Neutrophil (primary cell): ENCODE measurements around the gene TRIM6.

Experiments used
- H3K27ac ChIP-seq: fragments of 200-600 bp; sonication (generic); 2 replicates; pipeline ENCODE4 v1.5.1; 2016; ENCODE audit warnings: mild to moderate bottlenecking, moderate library complexity
- H3K27me3 ChIP-seq: fragments of 200-600 bp; sonication (generic); 2 replicates; pipeline ENCODE4 v1.6.0; 2016; ENCODE audit warnings: mild to moderate bottlenecking
- H3K36me3 ChIP-seq: fragments of 200-600 bp; sonication (generic); 2 replicates; pipeline ENCODE4 v1.5.1; 2017
- H3K4me1 ChIP-seq, 2 experiments: fragments of 200-600 bp in 1 of 2; sonication (generic) in 1 of 2; 1 replicate in 1 of 2; 2 replicates in 1 of 2; pipeline versions ENCODE4 v1.5.1 to v1.6.1; 2013 to 2016; ENCODE audit warnings: low read depth in 1 of 2, low read length in 1 of 2, mild to moderate bottlenecking in 1 of 2, moderate library complexity in 1 of 2; ENCODE audit not compliant: control insufficient read depth in 1 of 2, insufficient read depth in 1 of 2
- H3K4me3 ChIP-seq, 2 experiments: fragments of 200-600 bp in 1 of 2; sonication (generic) in 1 of 2; 1 replicate in 1 of 2; 2 replicates in 1 of 2; pipeline ENCODE4 v1.5.1; 2013 to 2016; ENCODE audit warnings: low read depth in 1 of 2, low read length in 1 of 2, mild to moderate bottlenecking in 1 of 2, moderate library complexity in 1 of 2
- H3K9me3 ChIP-seq: fragments of 200-600 bp; sonication (generic); 2 replicates; pipeline ENCODE4 v1.5.1; 2016
- TF ChIP-seq, protein P1 (sequence below): fragments of 200-600 bp; sonication (generic); IDR thresholded peaks from 2 replicates; pipeline ENCODE4 v1.5.1; 2016; ENCODE audit warnings: antibody characterized with exemption

The TRIM6 gene

DNA sequence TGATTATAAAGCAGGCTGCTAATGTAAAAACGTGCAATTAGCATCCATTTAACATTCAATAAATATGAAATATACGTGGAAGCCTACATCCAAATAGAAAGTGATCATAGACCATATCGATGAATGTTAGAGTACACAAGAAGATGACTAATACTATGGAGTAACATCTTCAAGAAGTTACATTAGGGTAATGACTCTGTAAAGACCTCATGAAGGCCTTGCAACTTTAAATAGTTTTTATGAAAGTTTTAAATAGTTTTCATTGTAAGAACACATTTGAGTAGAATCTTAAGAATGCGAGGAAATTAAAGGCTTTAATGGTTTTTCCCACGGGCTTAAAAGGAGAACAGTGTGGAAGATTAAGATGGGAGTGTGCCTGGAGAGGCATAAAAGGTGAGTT lies 29.8 kb downstream of the TRIM6 start:
- TF ChIP-seq, protein P1, sequence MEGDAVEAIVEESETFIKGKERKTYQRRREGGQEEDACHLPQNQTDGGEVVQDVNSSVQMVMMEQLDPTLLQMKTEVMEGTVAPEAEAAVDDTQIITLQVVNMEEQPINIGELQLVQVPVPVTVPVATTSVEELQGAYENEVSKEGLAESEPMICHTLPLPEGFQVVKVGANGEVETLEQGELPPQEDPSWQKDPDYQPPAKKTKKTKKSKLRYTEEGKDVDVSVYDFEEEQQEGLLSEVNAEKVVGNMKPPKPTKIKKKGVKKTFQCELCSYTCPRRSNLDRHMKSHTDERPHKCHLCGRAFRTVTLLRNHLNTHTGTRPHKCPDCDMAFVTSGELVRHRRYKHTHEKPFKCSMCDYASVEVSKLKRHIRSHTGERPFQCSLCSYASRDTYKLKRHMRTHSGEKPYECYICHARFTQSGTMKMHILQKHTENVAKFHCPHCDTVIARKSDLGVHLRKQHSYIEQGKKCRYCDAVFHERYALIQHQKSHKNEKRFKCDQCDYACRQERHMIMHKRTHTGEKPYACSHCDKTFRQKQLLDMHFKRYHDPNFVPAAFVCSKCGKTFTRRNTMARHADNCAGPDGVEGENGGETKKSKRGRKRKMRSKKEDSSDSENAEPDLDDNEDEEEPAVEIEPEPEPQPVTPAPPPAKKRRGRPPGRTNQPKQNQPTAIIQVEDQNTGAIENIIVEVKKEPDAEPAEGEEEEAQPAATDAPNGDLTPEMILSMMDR: no peak
- Histone ChIP-seq H3K4me1 (peaks cover 21 to 23% of the 10 kb centered on the region in 2 experiments), H3K27ac (no peak overlapping the region), H3K4me3 (no peak overlapping the region), H3K9me3 (no peaks in the 10 kb centered on the region), H3K27me3 (no peaks in the 10 kb centered on the region), H3K36me3 (no peaks in the 10 kb centered on the region)

DNA sequence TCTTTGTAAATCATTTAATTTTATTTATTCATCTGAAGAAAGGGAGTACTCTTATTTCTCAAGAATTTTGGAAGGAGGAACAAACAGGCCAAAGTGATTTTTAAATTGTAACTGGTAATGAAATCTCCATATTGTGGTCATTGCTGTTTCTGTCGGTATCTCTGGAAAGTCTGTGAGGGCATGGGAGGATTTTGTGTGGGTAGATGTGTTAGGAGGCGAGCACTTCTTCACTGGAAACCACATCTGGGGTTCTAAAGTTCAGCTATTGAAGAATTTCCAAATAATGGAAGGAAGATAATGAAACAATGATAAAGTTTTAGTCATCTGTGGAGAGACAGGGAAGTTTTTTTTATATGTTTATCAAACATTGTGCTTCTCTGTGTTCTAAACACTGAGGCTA lies 35.0 kb downstream of the TRIM6 start:
- Histone ChIP-seq H3K9me3 (no peaks in the 10 kb centered on the region), H3K27me3 (no peaks in the 10 kb centered on the region), H3K27ac (no peak overlapping the region), H3K4me3 (no peak overlapping the region), H3K36me3 (peaks cover 36% of the 10 kb centered on the region), H3K4me1 (no peaks in the 10 kb centered on the region)
- TF ChIP-seq, protein P1: no peak

DNA sequence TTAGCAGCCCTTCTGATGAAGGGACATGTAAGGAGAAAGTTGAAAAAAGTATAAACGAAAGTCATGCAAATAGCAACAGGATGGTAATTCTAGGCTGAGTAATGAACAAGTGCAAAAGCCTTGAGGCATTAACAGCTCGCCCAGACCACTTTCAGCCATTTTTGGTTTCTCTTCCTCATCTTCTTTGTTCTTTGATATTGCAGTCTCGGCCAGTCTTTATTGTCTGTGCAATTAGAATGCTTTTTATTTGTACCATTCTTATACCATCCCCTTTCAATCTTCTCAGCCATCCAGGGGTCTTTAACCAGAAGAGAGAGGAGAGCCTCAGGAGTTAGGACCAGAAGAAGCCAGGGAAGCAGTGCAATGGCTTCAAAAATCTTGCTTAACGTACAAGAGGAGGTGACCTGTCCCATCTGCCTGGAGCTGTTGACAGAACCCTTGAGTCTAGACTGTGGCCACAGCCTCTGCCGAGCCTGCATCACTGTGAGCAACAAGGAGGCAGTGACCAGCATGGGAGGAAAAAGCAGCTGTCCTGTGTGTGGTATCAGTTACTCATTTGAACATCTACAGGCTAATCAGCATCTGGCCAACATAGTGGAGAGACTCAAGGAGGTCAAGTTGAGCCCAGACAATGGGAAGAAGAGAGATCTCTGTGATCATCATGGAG lies 35.7 kb downstream of the TRIM6 start:
- Histone ChIP-seq H3K27me3 (no peaks in the 10 kb centered on the region), H3K4me3 (no peak overlapping the region), H3K9me3 (no peaks in the 10 kb centered on the region), H3K36me3 (peaks cover 36% of the 10 kb centered on the region), H3K4me1 (no peaks in the 10 kb centered on the region), H3K27ac (no peak overlapping the region)
- TF ChIP-seq, protein P1: no peak

DNA sequence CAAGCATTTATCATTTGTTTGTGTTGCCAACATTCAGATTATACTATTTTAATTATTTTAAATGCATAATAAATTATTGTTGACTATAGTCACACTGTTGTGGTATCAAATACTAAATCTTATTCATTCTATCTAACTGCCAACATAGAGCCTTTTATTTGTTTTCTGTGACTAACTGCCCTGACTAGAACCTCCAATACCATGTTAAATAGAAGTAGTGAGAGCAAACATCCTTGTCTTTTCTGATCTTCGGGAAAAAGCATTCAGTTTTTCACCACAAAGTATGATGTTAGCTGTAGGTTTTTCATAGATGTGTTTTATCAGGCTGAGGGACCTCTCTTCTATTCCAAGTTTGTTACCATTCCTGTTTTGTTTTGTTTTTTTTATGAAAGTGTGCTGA lies 43.5 kb downstream of the TRIM6 start:
- no peaks in the 10 kb centered on the region for H3K9me3 ChIP-seq
- H3K27ac ChIP-seq: no peak overlapping the region
- H3K27me3 ChIP-seq: no peaks in the 10 kb centered on the region
- no peaks in the 10 kb centered on the region for H3K4me1 ChIP-seq
- TF ChIP-seq, protein P1: no peak
- peaks cover 57% of the 10 kb centered on the region for H3K36me3 ChIP-seq
- no peak overlapping the region for H3K4me3 ChIP-seq

DNA sequence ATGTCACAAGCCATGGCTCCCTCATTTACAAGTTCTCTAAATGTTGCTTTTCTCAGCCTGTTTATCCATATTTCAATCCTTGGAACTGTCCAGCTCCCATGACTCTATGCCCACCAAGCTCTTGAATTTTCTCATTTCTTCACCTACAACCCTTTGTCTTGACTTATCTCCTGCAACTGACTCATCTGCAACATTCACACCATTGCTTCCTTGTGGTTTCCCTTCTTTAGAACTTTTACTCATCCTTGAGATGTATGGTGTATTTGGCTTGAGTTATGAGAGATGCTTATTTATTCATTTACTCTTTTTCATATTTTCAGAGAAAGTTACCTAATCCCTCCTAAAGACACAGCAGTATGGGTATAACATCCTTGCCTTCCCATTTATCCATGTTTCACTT lies 47.1 kb downstream of the TRIM6 start:
- TF ChIP-seq, protein P1: no peak
- Histone ChIP-seq H3K9me3 (no peaks in the 10 kb centered on the region), H3K4me3 (no peak overlapping the region), H3K27me3 (no peaks in the 10 kb centered on the region), H3K27ac (no peak overlapping the region), H3K36me3 (peaks cover 35% of the 10 kb centered on the region), H3K4me1 (no peaks in the 10 kb centered on the region)
